Liver (tissue), 2 donors: ENCODE measurements around the gene PEX5L.

Source experiments
- NR2F2 ChIP-seq: IDR thresholded peaks from 2 replicates; pipeline ENCODE4 v1.6.1; 2016; ENCODE audit warnings: antibody characterized with exemption
- RXRA ChIP-seq, 2 donors: IDR thresholded peaks; 2 replicates each; pipeline ENCODE4 v1.6.1; 2017 to 2018; ENCODE audit warnings: antibody characterized with exemption in 2 of 2, mild to moderate bottlenecking in 1 of 2
- SP1 ChIP-seq: IDR thresholded peaks from 2 replicates; pipeline ENCODE4 v1.6.1; 2018; ENCODE audit warnings: antibody characterized with exemption, mild to moderate bottlenecking
- YY1 ChIP-seq: IDR thresholded peaks from 2 replicates; pipeline ENCODE4 v1.6.1; 2016; ENCODE audit warnings: antibody characterized with exemption, mild to moderate bottlenecking
- TF ChIP-seq, protein P1 (sequence below): IDR thresholded peaks from 2 replicates; pipeline ENCODE4 v1.6.1; 2016; ENCODE audit warnings: antibody characterized with exemption
- donor health status: healthy.

- no peak for TF ChIP-seq NR2F2
- TF ChIP-seq RXRA (IDR thresholded peaks at IDR 0.05), result no peak
- TF ChIP-seq YY1, result no peak
- no peak for TF ChIP-seq SP1
- TF ChIP-seq, protein P1, sequence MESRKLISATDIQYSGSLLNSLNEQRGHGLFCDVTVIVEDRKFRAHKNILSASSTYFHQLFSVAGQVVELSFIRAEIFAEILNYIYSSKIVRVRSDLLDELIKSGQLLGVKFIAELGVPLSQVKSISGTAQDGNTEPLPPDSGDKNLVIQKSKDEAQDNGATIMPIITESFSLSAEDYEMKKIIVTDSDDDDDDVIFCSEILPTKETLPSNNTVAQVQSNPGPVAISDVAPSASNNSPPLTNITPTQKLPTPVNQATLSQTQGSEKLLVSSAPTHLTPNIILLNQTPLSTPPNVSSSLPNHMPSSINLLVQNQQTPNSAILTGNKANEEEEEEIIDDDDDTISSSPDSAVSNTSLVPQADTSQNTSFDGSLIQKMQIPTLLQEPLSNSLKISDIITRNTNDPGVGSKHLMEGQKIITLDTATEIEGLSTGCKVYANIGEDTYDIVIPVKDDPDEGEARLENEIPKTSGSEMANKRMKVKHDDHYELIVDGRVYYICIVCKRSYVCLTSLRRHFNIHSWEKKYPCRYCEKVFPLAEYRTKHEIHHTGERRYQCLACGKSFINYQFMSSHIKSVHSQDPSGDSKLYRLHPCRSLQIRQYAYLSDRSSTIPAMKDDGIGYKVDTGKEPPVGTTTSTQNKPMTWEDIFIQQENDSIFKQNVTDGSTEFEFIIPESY, result no peak
Measured at GRCh38 chr3:179833294-179833693, 203.4 kb downstream of the PEX5L start.
